NCI-H2171 treated with DMSO at 0.1 percent for 48 hours (cell line): Measurements from ENCODE around the gene PYCR2.
A peak's percentile ranks its signal among the peaks of the same experiment; 100 is the strongest.
"Not testable (repeated sequence)": the region's sequence is repeated elsewhere in the genome, so short reads cannot be mapped to it uniquely, and the experiment has no call there.

Experiments
- DNase-seq: peaks from one replicate; lab custom pipeline; 2025; lab: John Stamatoyannopoulos, UW

Gene PYCR2

DNA sequence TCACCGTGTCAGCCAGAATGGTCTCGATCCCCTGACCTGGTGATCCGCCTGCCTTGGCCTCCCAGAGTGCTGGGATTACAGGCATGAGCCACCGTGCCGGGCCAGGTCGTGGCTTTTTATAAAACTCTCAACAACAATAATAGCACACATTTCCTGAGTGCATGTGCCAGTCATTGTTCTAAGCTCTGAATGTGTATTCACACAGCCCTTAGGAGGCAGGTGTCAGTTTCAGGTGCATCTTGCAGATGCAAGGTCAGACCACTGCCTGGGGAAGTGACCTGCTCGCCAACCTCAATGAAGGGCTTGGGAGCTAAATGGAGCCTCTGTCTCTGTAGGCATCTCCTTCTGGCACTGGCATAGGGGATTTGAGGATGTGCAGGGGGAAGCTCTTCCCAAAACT, 18.5 kb upstream of the PYCR2 start:
- DNase-seq: no peak

DNA sequence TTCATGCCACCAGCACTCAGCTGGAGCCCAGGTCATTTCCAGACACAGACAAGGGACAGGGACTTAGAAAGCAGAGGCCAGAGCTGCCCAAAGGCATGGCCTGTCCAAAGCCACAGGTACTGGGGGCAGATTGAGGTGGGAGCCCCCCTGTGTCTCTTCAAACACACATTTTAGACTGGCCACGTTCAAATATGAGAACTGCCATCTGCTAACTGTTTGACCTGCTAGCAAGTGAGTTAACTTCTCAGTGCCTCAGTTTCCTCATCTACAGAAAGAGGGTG, 17.8 kb upstream of the PYCR2 start:
- no peak for DNase-seq

DNA sequence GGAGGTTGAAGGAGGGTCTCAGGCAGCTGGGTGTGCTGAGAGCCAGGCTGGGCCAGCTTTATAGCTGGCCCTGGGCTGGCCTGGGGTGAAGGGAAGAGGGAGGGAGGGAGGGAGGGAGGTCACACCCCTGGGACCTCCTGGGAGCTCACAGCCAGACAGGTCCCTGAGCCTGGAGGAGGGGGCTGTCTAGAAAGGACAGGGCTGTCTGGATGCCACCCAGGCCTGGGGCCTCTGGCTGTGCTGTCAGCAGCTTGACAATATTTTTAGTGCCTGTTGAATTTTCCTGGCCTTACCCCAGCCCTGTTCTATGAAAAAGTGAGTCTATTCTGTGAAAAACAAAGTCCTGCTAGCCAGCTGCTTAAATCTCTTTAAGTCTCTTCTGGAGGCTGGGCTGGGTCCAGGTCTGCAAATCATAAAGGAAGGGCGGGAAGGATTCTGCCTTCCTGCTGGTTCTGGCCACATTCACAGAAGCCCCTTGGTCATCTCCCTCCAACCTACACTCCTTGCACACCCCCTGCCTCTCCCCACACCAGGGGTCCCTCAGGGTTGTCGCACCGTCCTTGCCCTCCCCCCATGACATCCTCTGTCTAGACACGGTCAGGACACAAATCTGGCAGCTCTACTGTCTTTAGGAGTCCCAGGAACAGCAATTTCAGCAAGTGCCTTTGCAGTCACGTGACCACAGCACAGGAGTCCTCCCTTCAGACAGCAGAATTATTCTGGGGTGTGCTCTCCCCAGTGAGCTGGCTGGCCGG, 17.3 kb upstream of the PYCR2 start, which contains the start of gene LEFTY2:
Gene LEFTY2, minus strand, starts transcription at position 34 of the 755 bp plus-strand sequence. CDS start 80 bp downstream, outside the sequence.
- no peak for DNase-seq

- no peak for DNase-seq
These were observed 16.5 kb upstream of the PYCR2 start for GRCh38 chr1:225940385-225941151.

DNA sequence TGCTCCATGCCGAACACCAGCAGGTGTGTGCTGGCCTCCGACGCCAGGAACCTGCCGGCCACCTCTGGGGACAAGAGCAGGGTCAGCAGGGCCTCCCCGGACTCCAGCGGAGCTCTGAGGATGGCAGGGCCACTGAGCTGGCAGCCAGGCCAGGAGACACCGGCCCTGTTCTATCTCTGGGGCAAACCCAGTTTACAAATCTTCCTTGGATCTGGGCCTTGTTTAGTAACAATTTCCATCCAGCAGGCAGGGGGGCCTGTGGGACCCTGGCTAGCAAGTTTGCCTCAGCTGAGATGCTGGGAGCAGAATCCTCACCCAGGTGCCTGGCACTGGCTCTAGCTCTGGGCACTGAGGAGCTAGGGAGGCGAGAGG, 15.9 kb upstream of the PYCR2 start:
- DNase-seq: not testable (repeated sequence)

- DNase-seq: not testable (repeated sequence)
These were observed 15.3 kb upstream of the PYCR2 start for GRCh38 chr1:225939097-225939938.

DNA sequence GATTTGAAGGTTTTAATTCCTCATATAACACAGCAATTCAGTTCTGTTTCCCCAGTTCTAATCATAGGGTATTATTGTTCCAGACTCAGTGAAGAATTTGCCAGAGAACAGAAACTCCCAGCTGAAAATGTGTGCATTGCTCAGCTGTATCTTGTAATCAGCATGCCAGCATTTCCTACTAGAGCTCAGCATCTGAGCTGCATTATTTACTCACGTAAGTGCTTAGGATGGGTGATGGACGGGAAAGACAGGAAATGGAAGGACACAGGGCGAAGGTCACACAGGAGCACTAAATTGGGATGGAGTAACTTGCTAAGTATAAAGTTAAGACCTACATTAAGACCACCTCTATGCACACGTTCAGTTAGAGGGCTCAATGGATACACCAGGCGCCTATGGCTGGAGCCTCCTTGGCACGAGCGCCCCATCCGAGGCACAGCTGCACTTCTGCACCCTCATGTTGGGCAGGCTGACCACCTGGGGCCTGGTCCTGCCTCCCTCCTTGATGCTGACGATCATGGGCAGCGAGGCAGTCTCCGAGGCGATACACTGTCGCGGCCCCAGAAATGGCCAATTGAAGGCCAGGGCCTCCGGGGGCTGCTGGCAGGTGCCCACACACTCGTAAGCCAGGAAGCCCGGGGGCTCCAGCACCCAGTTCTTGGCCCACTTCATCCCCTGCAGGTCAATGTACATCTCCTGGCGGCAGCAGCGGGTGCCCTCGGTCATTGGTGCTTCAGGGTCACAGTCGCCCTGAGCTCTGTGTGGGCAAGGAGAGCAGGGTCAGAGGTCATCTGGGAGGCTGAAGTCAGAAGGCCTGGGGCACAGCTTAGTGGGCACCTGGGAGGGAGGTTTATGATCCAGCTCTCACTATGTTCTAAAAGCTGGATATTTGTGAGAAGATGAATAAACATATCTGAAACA, 13.3 kb upstream of the PYCR2 start:
- DNase-seq: no peak

DNA sequence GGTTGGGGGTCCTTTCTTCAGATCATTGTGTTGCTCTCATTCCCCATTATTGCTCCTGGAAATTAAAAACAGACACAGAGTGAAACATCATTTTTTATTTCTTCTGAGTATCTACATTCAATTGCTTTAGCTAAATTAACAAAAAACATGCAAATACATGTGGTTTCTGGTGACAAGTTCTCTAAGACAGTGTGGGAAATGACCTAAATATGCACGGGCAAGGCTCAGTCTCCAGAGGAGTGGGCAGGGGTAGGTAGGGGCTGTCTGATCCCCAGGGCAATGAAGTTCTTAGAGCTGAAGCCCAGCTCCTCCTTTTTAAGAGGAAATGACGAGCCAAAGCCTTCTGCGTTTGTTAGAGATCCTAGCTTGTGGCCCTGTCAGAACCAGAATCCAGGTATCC, 12.5 kb upstream of the PYCR2 start:
- no peak for DNase-seq

DNA sequence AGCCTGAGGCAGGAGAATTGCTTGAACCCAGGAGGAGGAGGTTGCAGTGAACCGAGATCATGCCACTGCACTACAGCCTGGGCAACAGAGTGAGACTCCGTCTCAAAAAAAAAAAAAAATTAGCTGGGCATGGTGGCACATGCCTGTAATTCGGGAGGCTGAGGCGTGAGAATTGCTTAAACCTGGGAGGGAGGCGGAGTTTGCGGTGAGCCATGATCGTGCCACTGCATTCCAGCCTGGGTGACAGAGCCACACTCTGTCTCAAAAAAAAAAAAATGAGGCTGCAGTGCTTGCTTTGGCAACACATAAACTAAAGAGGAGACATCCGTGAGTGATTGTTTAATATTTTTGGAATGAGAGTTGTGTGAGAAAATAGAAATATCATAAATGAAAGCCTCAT, 12.0 kb upstream of the PYCR2 start:
- DNase-seq: not testable (repeated sequence)

- DNase-seq: no peak
These were observed 10.7 kb upstream of the PYCR2 start for GRCh38 chr1:225934711-225935110.

- DNase-seq: no peak
These were observed 9.0 kb upstream of the PYCR2 start for GRCh38 chr1:225933072-225933471.

GRCh38 chr1:225931270-225932136, 7.5 kb upstream of the PYCR2 start:
- peak; percentile 94 for DNase-seq

- no peak for DNase-seq
These were observed 6.5 kb upstream of the PYCR2 start for GRCh38 chr1:225930566-225930965.

DNA sequence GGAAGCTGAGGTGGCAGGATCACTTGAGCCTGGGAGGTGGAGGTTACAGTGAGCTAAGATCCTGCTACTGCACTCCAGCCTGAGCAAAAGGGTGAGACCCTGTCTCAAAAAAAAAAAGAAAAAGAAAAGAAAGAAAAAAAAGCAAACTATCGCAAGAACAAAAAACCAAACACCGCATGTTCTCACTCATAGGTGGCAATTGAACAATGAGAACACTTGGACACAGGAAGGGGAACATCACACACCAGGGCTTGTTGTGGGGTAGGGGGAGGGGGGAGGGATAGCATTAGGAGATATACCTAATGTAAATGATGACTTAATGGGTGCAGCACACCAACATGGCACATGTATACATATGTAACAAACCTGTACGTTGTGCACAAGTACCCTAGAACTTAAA, 5.4 kb upstream of the PYCR2 start:
- DNase-seq: not testable (repeated sequence)

DNA sequence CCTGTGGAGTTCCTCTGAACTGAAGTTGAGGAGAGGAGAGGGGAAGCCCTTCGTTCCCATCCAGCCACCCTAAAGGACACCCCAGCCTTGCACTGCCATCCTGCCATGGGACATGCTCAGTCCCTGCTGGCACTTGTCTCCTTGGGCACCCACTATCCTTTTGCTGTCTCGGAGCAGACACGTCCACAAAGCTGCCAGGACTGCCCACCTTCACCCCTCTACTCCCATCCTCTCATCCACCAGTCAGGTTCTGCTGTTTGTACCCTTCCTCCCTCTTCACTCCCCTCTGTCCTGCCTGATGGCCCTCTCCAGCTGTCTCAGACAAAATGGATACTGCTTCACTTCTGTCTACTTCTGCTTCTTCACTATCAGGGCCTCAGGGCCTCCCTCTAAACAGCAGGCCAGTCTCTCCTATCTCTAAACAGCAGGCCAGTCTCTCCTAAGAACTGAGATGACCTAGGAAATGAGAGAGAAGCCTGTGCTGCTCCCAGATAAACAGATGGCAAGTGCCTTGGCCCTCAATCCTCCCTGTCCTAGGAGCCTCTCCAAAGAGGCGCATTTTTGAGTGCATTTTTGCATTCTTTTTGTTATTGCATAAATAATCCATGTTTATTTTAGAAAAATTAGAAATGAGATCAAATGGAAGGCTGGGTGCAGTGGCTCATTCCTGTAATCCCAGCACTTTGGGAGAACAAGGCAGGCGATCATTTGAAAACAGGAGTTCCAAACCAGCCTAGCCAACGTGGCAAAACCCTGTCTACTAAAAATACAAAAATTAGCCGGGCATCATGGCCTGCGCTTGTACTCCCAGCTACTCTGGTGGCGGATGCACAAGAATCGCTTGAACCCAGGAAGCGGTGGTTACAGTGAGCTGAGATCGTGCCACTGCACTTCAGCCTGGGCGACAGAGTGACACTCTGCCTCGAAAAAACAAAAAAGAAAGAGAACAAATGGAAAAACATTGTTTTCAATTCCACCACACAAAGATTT, 4.4 kb upstream of the PYCR2 start:
- no peak for DNase-seq

DNA sequence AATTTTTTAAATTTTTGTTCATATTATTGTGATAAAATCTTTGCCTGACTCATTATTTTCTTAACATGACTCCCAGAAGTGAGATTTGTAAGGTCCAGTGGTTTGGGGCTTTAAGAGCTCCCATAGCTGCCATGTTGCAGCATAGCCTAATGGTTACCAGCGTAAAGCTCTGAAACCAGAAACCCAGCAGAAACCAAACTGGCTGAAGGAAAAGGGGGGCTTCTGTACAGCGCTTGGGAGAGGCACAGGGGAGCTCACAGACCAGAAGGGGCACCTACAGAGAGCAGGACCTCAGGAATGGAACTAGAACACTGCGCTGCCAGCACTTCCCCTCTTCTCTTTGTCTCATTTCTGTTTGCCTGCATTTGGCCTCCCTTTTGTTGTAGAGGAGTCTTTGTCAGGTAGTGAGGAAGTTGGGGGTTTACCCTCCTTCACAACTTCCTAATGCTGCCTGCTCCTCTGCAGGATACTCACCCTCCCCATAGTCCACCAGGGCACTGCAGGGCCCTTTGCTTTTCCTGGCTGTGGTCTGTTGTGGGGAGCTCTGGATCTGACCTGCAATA, 2.6 kb upstream of the PYCR2 start:
- no peak for DNase-seq

DNA sequence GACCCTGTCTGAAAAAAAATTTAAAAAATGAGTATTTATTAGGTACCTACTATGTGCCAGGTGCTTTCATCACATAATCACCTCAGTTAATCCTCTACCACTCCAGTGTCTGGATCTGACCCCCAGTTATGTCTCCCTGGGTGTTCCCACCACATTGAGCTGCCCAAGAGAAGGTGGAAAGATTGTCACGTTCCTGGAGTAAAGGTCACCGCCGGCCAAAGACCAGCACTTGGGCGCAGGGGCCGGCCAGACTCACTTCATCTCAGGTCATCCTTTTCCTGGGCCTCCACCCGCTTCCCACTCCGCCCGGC, 714 bp downstream of the PYCR2 start:
- no peak for DNase-seq

DNA sequence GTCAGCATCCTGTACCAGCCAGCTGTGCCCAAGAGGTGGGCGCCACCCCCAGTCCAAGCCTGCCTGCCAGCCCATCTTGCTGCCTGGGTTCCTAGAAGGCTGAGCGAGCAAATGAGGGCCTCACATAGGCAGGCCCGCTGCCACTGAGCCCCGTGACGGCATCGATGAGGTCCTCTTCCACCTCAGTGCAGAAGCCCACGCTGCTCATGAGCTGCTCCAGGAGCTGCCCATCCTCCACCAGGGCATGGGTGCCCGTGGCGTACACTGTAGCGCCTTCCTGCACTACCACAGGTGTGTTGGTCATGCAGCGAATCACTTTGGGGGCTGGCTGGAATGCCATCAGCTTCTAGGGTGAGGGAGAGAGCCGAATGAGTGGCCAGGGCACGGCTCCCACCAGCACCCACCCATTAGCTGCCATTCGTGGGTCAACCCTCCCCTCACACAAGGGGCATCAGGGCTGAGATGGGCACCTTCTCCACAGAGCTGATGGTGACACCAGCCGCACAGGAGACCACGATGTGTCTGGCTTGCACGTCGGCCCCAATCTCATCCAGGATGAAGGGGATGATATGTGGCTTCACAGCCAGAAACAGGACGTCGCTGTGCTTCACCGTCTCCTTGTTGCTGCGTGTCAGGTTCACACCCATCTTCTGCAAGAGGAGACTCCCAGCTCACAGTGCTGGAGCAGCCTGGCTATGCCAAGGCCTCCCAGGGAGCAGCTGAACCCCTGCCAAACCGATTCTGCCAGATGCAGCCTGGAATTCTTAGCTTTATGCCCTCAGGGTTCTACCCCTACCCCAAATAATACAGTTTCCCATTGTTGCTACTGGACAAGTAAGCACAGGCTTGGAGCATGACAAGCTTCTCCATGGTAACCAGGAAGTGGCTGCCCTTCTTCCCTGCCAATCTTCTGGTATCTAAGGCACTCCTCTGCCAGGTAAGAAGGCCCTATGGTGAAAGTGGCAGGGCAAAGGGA, 2.0 kb downstream of the PYCR2 start:
- DNase-seq: no peak
